Measurements from ENCODE around the gene SLC6A12. TPM values are rescaled to one million over a fixed set of nuclear protein-coding genes. Genes with fewer than 3 reads are reported as not detected.

Gene SLC6A12
- total and polyA plus RNA-seq, 11 donors, result 0.11 to 3.8 (median 0.86) TPM; not detected in 1

GRCh38 chr12:155006-155405 lies 59.0 kb downstream of the SLC6A12 start:
- 82 to 90% (median 88%) methylated on average over 7 to 9 of the region's 9 CpGs for WGBS, 4 donors
- no peaks in the 10 kb centered on the region for H3K9me3 ChIP-seq
- ATAC-seq (no peak), DNase-seq (no peak)
- H3K27ac ChIP-seq, result no peak overlapping the region
- TF ChIP-seq CTCF (IDR thresholded peaks at IDR 0.05), result no peak
- no peak for TF ChIP-seq POLR2A (IDR thresholded peaks at IDR 0.05)
- no peaks in the 10 kb centered on the region for H3K27me3 ChIP-seq
- no peaks in the 10 kb centered on the region for H3K4me1 ChIP-seq
- no peak overlapping the region for H3K4me3 ChIP-seq
- peaks cover 0 to 3% (median 0%) of the 10 kb centered on the region in 9 donors for H3K36me3 ChIP-seq
- intact Hi-C loops (cut with DNase I), result no loop called here

- intact Hi-C loops (cut with DNase I), result no loop called here
- H3K4me3 ChIP-seq, result no peak overlapping the region
- 93 to 96% (median 95%) methylated on average over 11 to 12 of the region's 12 CpGs for WGBS, 4 donors
- H3K9me3 ChIP-seq, result no peaks in the 10 kb centered on the region
- DNase-seq (no peak), ATAC-seq (no peak)
- no peak for TF ChIP-seq POLR2A (IDR thresholded peaks at IDR 0.05)
- no peak for TF ChIP-seq CTCF (IDR thresholded peaks at IDR 0.05)
- H3K36me3 ChIP-seq, result peaks cover 0 to 3% (median 0%) of the 10 kb centered on the region in 9 donors
- no peaks in the 10 kb centered on the region for H3K27me3 ChIP-seq
- H3K4me1 ChIP-seq, result no peaks in the 10 kb centered on the region
- no peak overlapping the region for H3K27ac ChIP-seq
Observed at GRCh38 chr12:154058-154457, 59.9 kb downstream of the SLC6A12 start.

GRCh38 chr12:153080-153746 lies 60.7 kb downstream of the SLC6A12 start:
- peak; percentile 36 to 66 (median 59) for TF ChIP-seq CTCF (IDR thresholded peaks at IDR 0.05)
- TF ChIP-seq POLR2A (IDR thresholded peaks at IDR 0.05), result no peak
- DNase-seq (peak in 3 of 5 donors; percentile 60 to 67 (median 64)), ATAC-seq (peak; percentile 65 to 87 (median 78))
- Histone ChIP-seq H3K27ac (no peak overlapping the region), H3K9me3 (no peaks in the 10 kb centered on the region), H3K27me3 (no peaks in the 10 kb centered on the region), H3K4me3 (no peak overlapping the region), H3K4me1 (no peaks in the 10 kb centered on the region), H3K36me3 (peaks cover 0 to under 1% (median 0%) of the 10 kb centered on the region in 9 donors)
- intact Hi-C loops (cut with DNase I), result no loop called here
- WGBS, 4 donors, result 16 to 27% (median 26%) methylated on average over 10 to 11 of the region's 11 CpGs

- no peaks in the 10 kb centered on the region for H3K4me1 ChIP-seq
- no peak for ATAC-seq
- H3K36me3 ChIP-seq, result no peaks in the 10 kb centered on the region
- intact Hi-C loops (cut with DNase I), result no loop called here
- H3K27ac ChIP-seq, result no peak overlapping the region
- no peaks in the 10 kb centered on the region for H3K9me3 ChIP-seq
- no peak for TF ChIP-seq CTCF (IDR thresholded peaks at IDR 0.05)
- TF ChIP-seq POLR2A (IDR thresholded peaks at IDR 0.05), result no peak
- no peak overlapping the region for H3K4me3 ChIP-seq
- 61 to 70% (median 69%) methylated on average over 2 to 3 of the region's 3 CpGs for whole genome bisulfite sequencing, 4 donors
- no peaks in the 10 kb centered on the region for H3K27me3 ChIP-seq
- no peak for DNase-seq
Observed at GRCh38 chr12:152440-152839, 61.5 kb downstream of the SLC6A12 start.

Data from heart left ventricle (tissue), 16 donors.